GM19468 (cell line): Measurements from ENCODE around the gene GRAMD4.

Experiments
- ATAC-seq: cut with Tn5 transposase; IDR thresholded peaks from one replicate; pipeline ENCODE4 v1.9.1; 2021; ENCODE audit warnings: mild to moderate bottlenecking, moderate library complexity, moderate number of reproducible peaks; ENCODE audit not compliant: unreplicated experiment; ENCODE audit errors: extremely low read depth

The GRAMD4 gene

DNA sequence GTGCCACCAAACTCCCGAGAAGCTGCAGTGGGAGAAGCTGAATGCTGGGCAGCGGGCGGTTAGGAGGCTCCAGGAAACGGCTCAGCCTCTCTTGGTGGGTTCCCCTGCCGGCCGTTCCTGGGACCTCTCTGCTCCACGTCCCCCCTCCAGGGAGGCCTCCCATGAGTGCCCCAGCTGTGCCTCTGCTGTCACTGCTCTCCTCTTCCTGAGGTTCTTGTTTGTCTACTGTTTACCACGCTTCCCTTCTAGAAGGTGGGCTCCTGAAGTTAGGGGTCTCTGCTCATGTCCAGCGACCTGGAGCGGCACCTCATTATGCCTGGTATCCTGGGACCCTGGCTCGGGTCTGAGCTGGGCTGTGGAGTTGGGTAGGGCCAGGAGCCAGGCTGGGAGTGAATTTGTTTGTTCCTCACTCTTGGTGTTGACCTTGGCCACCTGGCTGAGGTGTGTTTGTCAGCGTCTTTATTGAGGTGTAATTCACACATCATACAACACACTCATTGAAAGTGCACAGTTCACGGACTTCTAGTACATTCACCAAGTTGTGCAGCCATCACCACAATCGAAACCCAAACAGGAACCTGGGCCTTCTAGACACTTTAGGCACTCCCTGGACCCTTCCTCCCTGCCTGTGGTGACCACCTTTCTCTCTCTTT, 37.8 kb upstream of the GRAMD4 start:
- ATAC-seq, result no peak

DNA sequence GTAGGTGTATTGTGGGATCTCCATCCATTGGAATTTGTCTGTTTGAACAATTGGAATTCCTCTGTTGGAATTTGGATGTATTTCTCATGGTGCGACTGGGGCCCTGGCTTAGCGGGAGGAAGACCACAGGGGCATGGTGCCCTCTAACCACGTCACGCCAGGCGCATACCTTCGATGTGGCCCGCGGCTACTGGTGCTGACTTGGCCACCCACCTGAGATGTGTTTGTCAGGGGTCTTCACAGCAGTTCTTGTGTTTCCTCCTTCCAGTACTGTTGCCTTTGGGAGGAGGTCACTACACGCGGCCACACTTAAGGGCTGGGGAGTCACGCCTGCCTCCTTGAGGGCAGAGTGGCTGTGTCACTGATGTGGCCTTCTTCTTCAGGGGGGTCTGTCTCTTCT, 36.6 kb upstream of the GRAMD4 start:
- ATAC-seq, result no peak

DNA sequence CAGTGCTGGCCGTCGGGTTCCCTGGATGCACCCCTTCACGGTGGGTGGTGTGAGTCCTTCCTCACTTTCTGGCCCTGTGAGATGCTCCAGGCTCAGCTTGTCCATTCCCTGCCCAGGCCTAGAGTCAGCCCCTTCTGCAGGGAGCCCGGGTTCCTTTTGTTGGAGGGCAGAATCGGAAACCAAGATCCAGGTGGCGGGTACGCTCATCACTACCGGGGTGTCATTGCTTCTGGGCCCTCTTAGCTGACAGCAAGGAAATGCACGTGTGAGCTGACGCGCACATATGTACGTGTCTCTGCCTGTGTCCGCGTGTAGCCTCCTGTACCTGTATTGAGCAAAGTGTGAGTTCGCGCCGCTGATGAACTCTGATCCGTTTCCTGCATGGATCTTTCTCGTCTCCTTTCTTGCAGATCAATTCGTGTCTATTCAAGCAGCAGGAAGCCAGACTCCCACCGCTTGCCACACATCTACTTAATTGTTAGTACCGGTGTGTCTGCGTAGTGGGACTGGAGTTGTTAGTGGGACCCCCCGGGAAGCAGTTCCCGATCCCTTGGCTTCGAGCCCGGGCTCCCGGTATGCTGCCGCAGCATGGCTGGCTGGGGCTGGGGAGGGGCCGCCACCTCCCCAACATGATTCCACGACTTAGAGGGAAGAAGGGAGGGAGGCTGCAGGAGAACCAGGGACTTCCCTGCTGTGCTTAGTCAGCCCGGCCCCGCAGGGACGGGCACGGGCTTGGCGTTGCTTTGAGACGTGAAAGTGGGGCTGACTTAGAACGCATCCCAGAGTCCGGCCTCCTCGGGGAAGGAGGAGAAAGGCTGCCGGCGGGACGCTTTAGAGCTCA, 35.9 kb upstream of the GRAMD4 start:
- no peak for ATAC-seq

DNA sequence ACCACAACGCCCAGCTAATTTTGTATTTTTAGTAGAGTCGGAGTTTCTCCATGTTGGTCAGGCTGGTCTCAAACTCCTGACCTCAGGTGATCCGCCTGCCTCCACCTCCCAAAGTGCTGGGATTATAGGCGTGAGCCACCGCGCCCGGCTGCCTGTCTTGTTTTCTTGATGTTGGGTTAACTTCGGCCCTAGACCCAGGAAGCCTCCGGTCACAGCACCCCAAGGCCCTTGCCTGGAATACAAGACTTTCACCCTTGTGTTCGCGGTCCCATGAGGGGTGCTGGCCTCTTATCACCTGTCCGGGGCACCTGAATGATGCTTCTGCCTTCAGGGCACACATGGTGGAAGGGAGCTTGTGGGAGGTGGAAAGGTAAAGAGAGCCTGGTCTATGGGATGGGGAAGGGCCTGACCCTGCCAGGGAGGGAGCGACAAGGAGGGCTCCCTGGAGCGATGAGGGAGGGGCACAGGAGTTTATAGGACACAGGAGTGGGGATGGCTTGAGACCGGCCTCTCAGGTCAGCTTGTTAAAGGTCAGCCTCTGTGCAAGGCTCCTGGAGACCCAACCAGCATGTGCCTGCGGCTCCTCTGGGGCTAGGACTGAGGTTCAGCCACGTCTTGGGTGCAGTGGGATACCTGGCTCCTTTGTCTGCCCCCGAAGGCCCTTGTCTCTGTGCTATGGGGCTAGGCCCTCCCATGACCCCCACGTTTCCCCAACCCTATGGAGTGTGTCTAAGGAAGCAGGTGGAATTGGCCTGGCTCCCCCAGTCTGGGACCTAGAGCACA, 34.7 kb upstream of the GRAMD4 start:
- ATAC-seq, result no peak

DNA sequence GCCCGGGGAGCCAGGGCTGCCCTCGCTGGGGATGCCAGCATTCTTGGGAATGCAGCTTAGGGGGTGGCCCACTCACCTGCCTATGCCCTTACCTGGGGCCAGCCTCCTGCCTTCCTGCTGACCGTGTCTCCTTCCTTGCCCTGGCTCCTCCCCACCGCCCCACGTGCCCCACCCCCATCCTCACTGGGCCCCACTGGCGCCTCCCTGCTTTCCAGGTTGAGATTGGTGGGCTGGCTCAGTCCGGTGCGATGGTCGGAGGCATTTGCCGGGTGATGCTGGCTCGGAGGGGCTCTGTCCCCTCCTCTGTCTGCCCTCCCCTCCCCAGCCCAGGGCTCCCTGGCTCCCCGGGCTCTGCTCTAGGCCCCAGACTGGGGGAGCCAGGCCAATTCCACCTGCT, 34.1 kb upstream of the GRAMD4 start:
- no peak for ATAC-seq

DNA sequence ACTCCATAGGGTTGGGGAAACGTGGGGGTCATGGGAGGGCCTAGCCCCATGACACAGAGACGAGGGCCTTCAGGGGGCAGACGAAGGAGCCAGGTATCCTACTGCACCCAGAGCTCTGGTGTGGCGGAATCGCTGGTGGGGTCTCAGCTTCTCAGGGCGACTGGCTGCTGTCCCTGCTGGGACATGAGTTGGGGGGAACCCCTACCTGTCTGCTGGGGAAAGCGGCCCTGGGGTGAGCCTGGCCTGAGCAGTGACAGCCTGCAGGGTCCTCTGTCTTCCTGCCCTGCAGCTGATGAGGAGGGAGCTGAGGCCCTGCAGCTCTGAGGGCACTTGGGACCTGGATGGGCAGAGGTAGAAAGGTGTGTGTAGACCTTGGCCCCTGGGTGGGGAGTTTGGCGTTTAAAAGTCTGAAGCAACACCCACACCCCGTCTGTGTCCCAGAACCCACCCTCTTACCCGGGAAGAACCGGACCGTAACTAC, 33.6 kb upstream of the GRAMD4 start:
- no peak for ATAC-seq

DNA sequence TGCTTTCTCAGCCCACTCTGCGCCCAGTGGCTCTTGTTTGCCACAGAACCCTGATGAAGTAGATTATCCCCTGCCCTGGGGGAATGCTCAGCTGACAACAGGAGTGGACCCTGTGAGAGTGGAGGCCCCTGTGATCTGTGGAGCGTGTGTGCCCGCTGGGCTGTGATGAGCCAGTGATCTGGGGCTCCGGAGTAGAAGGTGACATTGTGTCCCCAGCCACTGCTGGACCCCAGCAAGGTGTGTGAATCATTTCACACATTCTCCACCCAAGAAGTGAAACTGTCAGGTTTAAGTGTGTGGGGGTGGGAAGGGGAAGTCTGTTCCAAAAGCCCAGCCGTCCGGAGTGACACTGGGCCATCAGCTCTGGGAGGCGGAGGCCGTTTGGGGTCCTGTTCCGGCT, 33.1 kb upstream of the GRAMD4 start:
- no peak for ATAC-seq

DNA sequence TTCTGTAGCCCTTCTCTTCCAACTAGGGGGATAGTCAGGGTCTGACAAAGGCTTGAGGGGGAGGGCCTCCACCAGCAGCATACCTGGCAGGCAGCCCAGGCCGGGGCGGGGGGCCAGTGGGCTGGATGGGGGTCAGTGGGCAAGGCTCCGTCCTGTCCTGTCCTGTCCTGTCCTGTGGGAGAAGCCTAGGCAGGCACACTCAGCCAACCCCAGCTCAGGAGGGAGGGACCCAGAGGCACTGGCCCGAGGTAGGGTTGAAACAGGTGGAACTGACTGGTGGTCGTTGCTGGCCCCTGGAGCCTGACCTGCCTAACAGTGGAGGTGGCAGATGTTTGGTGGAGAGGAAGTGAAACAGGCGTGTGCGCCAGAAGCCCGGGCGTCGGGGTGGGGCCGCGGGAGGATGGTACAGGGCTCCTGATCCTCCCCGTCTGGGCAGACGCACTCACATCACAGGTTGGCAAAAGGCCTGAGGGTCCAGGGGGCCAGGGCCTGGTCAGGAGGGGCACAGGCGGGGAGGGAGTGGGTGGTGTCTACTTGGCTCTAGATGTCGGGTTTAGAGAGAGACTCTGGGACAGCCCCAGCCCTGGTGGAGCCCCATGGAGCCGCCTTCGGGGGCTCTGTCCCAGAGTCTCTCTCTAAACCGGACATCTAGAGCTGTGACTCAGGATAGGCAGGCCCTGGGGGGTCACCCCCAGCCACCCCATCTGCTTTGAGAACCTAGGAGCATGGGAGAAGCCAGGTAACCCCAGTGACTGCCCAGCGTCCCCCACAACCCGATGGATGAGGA, 32.5 kb upstream of the GRAMD4 start:
- no peak for ATAC-seq

DNA sequence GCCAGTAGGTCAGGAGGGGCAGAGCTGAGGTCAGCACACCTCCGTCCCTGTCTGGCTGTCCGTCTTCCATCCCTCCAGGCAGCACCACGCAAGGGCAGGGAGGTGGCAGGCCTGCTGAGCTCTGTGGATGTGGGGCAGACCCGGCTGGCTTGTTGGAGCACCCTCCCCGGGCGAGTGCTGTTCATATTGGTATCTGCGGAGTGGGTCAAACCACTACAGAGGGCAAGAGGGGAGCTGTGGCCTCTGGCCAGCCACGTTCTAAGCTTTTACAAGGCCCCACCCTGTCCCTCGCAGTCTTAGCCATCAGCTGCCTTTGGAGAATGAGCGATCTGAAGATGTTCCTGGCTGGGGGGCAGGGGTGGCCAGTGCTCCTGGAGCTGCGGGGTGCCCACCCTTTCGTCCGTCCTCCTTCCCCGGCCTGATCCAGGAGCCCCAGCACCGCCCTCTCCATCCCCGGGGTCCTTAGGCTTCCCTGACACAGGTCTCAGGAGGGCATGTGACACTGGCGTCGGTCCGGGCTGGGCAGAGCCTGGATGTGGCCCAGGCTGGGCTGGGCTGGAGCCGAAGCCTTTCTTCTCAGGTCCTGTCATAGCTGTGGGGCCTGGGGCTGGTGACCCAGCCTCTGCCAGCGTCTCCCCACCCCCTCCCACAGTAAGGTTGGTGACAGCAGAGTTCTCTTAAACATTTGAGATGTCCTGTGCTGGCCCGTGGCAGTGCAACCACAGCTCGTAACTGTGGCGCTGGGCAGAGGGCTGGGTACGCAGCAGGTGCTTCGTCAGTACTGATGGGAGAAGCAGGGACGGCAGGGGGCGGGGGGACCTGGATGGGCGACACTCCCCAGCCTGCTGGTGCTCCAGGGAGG, 31.7 kb upstream of the GRAMD4 start:
- no peak for ATAC-seq

DNA sequence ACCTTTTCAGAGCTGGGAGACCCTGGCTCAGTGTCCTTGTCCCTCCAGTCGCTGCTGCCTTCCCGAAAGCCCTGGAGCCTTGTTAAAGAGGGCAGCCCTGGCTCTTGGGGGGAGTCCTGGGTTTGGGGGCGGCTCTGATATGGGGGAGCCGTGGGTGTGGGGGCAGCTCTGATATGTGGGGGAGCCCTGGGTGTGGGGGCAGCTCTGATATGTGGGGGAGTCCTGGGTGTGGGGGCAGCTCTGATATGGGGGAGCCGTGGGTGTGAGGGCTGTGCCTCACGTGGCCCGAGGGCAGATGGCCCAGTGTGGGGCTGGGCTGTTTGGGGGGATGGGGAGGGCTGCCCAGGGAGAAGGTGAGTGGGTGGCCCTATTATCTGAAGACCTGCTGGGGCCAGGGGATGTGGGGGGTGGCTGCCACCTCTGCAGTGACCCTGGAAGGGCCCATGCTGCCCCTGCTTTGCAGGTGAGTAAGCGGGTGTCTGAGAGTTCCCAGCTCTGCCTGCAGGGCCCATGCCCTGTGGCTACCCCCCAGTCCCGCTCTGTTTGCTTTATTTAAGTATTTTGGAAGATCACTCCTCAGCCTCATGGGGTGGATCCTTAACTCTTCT, 30.9 kb upstream of the GRAMD4 start:
- no peak for ATAC-seq

DNA sequence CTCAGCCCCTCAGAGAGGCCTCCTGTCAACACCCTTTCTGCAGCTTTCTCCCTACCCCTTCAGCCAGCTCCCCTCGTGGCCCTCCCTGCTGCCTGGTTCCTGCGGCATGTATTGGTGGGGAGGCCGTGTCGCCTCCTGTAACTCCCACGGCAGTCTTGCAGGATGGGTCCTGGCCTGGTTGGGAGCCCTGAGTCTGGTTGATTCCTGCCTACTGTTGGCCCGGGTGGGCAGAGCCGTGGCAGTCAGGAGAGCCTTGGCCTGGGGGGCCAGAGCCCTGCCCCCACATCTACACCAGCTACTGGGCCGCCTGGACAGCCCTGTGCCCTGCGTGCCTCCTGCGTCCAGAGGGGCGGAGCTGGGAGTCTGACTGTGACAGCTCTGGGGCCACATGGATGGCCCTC, 30.3 kb upstream of the GRAMD4 start:
- no peak for ATAC-seq

DNA sequence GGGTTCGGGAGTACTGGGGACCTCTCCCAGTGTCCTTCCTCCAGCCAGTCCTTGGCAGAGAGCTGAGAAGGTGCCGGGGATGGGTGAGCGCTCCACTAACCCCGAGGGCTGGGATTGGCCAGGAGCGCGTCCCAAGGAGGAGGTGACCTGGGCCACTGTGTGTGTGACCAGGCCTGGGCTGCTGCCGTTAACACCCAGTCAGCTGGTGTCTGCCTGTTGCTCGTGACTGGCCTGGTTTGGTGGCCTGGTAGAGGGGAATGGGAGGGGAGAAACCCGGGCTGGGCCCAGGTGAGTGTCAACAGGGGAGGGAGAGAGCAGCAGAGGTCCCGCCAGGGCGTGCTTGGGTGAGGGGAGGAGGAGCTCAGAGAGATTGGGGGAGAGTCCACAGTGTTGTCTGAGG, 29.9 kb upstream of the GRAMD4 start:
- no peak for ATAC-seq

DNA sequence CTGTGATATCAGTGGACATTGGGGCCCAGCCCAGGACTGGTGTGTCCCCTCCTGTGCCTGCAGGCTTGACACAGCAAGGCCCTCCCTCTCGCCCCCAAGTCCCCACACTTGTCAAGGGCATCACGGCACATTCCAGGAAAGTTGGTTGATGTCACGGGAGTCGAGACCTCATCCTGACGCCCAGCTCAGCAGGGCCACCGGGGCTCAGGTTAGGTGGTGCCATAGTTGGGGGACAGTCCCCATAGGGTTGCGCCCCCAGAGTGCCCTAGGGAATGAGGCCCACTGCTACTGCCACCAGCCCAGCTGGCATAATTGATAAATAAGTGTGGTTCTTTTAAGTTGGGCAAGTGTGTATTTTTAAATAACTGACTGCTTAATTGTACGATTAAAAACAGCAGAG, 28.3 kb upstream of the GRAMD4 start:
- no peak for ATAC-seq

DNA sequence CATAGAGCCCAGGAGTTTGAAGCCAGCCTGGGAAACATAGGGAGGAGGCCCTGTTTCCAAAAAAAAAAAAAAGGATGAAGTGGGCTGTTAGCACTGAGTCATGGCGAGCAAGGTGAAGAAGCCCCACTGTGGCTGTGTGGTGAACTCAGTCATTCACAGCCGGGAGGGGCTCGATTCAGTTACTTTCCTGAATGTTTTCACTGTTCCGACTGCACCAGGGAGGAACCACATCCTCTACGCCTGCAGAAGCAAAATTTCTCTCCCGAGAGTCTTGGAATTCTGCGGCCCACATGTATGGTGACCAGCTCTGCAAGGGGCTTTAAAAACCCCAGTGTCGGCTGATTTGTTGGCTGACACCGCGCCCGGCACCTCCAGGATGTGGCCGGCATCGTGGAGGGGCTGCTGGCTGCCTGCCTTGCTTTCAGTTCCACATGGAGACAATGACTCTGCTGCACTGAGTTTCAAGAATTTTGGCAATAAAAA, 27.8 kb upstream of the GRAMD4 start:
- no peak for ATAC-seq

DNA sequence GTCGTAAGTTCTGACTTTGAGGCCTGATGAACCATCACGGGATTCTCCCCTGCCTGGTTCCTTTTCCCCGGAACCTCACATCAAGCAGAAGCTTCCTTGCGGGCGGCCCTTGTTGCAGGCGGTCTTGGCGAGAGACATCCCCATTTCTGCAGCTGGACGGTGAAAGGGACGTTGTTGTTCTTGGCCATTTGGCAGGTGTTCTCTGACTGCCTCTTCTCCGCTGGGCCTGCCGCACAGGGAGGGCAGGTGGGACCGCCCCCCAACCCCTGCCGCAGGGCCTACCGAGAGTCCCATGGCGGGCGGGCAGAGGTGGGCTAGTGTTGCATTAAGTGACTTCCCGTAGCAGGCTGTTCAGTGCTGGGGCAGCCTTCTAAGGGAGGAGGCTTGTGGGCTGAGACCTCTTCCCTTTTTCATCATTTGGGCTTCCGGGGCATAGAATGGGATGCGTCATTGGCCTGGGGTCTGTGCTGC, 26.9 kb upstream of the GRAMD4 start:
- ATAC-seq, result no peak

DNA sequence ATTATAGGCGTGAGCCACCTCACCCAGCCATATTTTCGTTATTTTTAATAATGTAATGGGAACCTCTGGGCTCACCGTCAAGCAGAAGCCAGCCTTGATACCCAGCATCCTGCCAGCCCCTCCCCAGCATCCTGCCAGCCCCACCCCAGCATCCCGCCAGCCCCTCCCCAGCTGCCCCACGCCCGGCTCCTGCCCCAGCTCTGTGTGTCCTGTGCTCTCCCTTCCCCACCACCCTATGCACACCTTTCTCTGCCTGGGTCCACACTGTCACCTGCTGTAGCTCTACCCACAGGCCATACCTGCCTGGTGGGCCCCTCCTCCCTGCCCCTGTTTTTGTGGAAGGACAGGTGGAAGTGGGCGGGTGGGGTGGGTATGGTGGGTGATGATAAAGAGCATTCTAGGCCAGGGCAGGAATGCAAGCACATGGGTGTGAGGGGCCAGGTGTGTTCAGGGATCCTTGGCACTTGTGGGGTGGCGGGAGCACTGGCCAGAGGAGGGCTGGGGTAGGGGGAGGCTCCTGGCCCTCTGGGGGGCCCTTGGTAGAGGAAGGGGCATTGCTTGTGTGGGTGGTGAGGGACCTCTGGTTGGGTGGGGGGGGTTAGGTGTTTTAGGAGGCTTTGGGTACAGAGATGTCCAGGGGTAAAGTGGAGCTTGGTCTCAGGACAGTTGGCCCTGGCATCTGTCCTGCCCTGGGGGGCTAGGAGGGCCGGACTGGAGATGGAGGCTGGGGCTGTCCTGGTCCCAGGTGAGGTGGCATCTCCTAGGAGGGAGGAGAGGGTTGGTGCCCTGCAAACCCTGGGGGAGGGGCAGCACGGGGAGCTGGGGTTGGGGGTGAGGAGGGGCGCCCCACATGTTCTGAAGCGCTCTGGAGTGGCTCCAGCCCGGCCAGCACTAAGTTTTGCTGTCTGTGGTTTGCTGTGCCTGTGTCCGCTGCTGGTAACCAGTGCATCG, 25.9 kb upstream of the GRAMD4 start:
- no peak for ATAC-seq

DNA sequence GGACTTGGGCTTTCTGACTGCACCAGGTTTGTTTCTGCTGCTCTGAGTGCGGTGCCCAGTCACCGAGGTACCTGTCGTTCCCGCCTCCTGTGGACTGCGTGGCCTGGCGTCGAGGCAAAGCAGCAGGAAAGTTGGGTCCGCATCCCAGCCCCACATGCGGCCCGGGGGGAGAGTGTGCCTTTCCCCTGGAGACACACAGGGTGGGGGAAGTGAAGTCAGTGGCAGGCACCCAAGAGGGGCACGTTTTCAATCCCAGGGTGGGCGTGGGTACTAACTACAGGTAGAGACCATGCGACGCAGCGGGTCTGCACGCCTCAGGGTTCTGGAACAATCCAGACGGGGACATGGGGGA, 25.3 kb upstream of the GRAMD4 start:
- no peak for ATAC-seq

DNA sequence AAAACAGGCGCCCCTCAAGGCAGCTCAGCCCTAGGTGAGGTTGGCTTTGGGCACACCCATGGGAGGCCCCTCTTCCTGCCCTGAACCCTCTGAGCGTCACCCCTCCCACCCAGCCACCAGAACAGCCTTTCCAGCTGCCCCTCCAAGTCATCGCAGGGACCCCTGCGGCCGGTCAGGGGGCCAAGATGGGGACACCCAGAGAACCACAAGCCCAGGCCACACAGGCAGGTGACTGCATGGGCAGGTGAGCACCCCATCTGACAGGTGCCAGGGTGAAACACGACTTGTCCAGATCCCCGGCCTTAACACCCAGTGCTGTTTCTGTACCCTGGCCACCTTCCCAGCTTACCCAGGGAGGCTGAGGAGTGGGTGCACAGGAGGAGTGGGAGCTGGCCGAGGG, 24.6 kb upstream of the GRAMD4 start:
- ATAC-seq, result no peak
